Measurements from ENCODE around the gene GABRG3. TPM values are rescaled to one million over a fixed set of nuclear protein-coding genes. Genes with fewer than 3 reads are reported as not detected.

The GABRG3 gene
- total and polyA plus RNA-seq, 9 of the 15 experiments (the other 6 are each of a cell fraction or from before 2014, with no cell fraction given), result 4.0 to 15.1 (median 11.2) TPM

DNA sequence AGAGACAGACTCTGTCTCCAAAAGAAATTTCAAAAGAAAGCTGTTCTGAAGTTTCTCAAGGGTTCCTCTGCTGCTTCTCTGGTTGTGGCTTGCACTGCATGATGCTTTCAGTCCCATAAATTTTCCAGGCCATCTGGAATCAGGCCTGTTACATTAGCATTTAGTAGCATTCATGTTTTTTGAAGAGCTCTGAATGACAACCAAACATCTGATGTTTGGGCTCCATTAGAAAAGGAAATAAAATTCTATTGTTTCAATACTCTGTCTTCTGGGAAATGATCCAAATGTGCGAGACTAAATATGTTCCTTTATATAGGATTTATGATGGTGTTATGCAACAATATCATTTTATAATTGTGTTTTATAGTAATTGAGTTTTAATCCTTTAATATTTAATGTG is 455.8 kb downstream of the GABRG3 start:
- no peak for DNase-seq (ENCODE audit: extremely low read depth in 1 of 4, low spot score in 3 of 4)
- H3K79me2 ChIP-seq (ENCODE audit: control insufficient read depth, insufficient read depth, low read length), result no peaks in the 10 kb centered on the region; the same call in 2 of the 3 replicates
- H4K20me1 ChIP-seq (replicated peaks; ENCODE audit: control insufficient read depth, insufficient read depth, low read length), result no peaks in the 10 kb centered on the region
- in situ Hi-C loops (cut with MboI) (no loop called here), intact Hi-C loops (cut with micrococcal nuclease) (no loop called here)
- no peak for ATAC-seq
- H3K4me1 ChIP-seq (replicated peaks in 1 of 2; ENCODE audit: control insufficient read depth in 2 of 2, insufficient read depth in 2 of 2, low read length in 2 of 2), result no peaks in the 10 kb centered on the region
- POLR2A ChIA-PET, result no interaction called here
- TF ChIP-seq NCOR1 (IDR thresholded peaks at IDR 0.05) (no peak), ZNF274 (IDR thresholded peaks at IDR 0.05; ENCODE audit: borderline replicate concordance, low read depth, low read length) (no peak)
- TF ChIP-seq, protein P1, sequence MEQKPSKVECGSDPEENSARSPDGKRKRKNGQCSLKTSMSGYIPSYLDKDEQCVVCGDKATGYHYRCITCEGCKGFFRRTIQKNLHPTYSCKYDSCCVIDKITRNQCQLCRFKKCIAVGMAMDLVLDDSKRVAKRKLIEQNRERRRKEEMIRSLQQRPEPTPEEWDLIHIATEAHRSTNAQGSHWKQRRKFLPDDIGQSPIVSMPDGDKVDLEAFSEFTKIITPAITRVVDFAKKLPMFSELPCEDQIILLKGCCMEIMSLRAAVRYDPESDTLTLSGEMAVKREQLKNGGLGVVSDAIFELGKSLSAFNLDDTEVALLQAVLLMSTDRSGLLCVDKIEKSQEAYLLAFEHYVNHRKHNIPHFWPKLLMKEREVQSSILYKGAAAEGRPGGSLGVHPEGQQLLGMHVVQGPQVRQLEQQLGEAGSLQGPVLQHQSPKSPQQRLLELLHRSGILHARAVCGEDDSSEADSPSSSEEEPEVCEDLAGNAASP (IDR thresholded peaks at IDR 0.05), result no peak
- CTCF ChIA-PET (ENCODE audit: low intra/inter-chr PET ratio), result no interaction called here
- H3K4me2 ChIP-seq (ENCODE audit: insufficient read depth, low read length), result no peak overlapping the region
- H3K27me3 ChIP-seq (ENCODE audit: control insufficient read depth in 2 of 2, insufficient read depth in 2 of 2, low read length in 2 of 2), result no peaks in the 10 kb centered on the region
- 36% methylated on average over 1 of the region's 1 CpG for WGBS (ENCODE audit: insufficient coverage, low coverage, missing lambda C conversion rate)
- H3K36me3 ChIP-seq (ENCODE audit: control insufficient read depth, insufficient read depth, low read length), result no peaks in the 10 kb centered on the region
- no peak overlapping the region for H3K27ac ChIP-seq (ENCODE audit: extremely low read depth, low read depth, low read length)
- no peak for FAIRE-seq
- H3K9me1 ChIP-seq (ENCODE audit: control insufficient read depth, insufficient read depth, low read length), result no peaks in the 10 kb centered on the region
- H3K9me3 ChIP-seq (replicated peaks; ENCODE audit: control insufficient read depth, insufficient read depth, low read depth, low read length), result no peaks in the 10 kb centered on the region; the same call in 1 of the 2 replicates
- no peak overlapping the region for H2AFZ ChIP-seq (ENCODE audit: low read depth, low read length)
- H3K9ac ChIP-seq (ENCODE audit: insufficient read depth in 1 of 2, low read depth in 2 of 2, low read length in 2 of 2), result no peak overlapping the region
- no TSS peak for BruUV-seq (replicated peaks)
- H3K4me3 ChIP-seq, result no peak overlapping the region

DNA sequence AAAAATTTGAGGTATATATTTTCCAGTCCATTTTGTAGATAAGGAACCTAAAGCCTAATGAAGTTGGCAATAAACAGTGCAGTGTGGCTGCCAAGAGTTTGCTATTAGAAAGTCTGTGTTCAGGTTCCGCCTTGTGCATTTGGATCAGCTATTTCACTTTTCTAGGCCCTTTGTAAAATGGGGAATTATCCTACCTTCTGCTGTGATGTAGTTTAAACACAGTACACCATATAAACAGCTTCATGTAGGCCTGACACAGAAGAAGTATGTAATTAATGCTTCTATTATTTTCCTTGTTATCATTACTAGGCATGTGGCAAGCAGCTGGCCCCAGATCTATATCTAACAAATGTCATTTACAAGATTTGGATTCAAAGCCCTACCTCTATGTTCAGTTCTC is 456.3 kb downstream of the GABRG3 start:
- Histone ChIP-seq H3K27me3 (ENCODE audit: control insufficient read depth in 2 of 2, insufficient read depth in 2 of 2, low read length in 2 of 2) (no peaks in the 10 kb centered on the region), H3K9me3 (replicated peaks; ENCODE audit: control insufficient read depth, insufficient read depth, low read depth, low read length) (no peaks in the 10 kb centered on the region; the same call in 1 of the 2 replicates), H3K9ac (ENCODE audit: insufficient read depth in 1 of 2, low read depth in 2 of 2, low read length in 2 of 2) (no peak overlapping the region), H3K4me2 (ENCODE audit: insufficient read depth, low read length) (no peak overlapping the region), H3K4me3 (no peak overlapping the region), H3K79me2 (ENCODE audit: control insufficient read depth, insufficient read depth, low read length) (no peaks in the 10 kb centered on the region; the same call in 2 of the 3 replicates), H3K9me1 (ENCODE audit: control insufficient read depth, insufficient read depth, low read length) (no peaks in the 10 kb centered on the region), H3K36me3 (ENCODE audit: control insufficient read depth, insufficient read depth, low read length) (no peaks in the 10 kb centered on the region), H4K20me1 (replicated peaks; ENCODE audit: control insufficient read depth, insufficient read depth, low read length) (no peaks in the 10 kb centered on the region), H2AFZ (ENCODE audit: low read depth, low read length) (no peak overlapping the region), H3K27ac (ENCODE audit: extremely low read depth, low read depth, low read length) (no peak overlapping the region), H3K4me1 (replicated peaks in 1 of 2; ENCODE audit: control insufficient read depth in 2 of 2, insufficient read depth in 2 of 2, low read length in 2 of 2) (no peaks in the 10 kb centered on the region)
- intact Hi-C loops (cut with micrococcal nuclease), result no loop called here
- WGBS (ENCODE audit: insufficient coverage, low coverage, missing lambda C conversion rate), result 82% methylated on average over 1 of the region's 1 CpG
- BruUV-seq (replicated peaks), result no TSS peak
- in situ Hi-C loops (cut with MboI), result no loop called here
- POLR2A ChIA-PET, result no interaction called here
- FAIRE-seq, result no peak
- no peak for ATAC-seq
- no peak for DNase-seq (ENCODE audit: extremely low read depth in 1 of 4, low spot score in 3 of 4)
- CTCF ChIA-PET (ENCODE audit: low intra/inter-chr PET ratio), result no interaction called here
- TF ChIP-seq BMI1 (IDR thresholded peaks at IDR 0.05; ENCODE audit: low read length) (no peak), ZSCAN29 (IDR thresholded peaks at IDR 0.05) (no peak), ARNT (IDR thresholded peaks at IDR 0.05) (no peak), MTA2 (IDR thresholded peaks at IDR 0.05; ENCODE audit: low read depth) (no peak), ZNF175 (CRISPR knock-in tag; IDR thresholded peaks at IDR 0.05; ENCODE audit: low read depth) (no peak), MIER1 (IDR thresholded peaks at IDR 0.05; ENCODE audit: low read depth) (no peak), HMG20A (CRISPR knock-in tag; conservative IDR thresholded peaks at IDR 0.05) (no peak), RFX1 (IDR thresholded peaks at IDR 0.05) (no peak), FOXA1 (IDR thresholded peaks at IDR 0.05; ENCODE audit: borderline replicate concordance) (no peak), SRSF3 (IDR thresholded peaks at IDR 0.05; ENCODE audit: insufficient read depth, low read length) (no peak), TAF1 (IDR thresholded peaks at IDR 0.05; ENCODE audit: control insufficient read depth, extremely low read depth, insufficient read depth, low read length, severe bottlenecking) (no peak)
- TF ChIP-seq, protein P2, sequence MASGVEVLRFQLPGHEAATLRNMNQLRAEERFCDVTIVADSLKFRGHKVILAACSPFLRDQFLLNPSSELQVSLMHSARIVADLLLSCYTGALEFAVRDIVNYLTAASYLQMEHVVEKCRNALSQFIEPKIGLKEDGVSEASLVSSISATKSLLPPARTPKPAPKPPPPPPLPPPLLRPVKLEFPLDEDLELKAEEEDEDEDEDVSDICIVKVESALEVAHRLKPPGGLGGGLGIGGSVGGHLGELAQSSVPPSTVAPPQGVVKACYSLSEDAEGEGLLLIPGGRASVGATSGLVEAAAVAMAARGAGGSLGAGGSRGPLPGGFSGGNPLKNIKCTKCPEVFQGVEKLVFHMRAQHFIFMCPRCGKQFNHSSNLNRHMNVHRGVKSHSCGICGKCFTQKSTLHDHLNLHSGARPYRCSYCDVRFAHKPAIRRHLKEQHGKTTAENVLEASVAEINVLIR (CRISPR knock-in tag; IDR thresholded peaks at IDR 0.05), result no peak
- TF ChIP-seq, protein P3, sequence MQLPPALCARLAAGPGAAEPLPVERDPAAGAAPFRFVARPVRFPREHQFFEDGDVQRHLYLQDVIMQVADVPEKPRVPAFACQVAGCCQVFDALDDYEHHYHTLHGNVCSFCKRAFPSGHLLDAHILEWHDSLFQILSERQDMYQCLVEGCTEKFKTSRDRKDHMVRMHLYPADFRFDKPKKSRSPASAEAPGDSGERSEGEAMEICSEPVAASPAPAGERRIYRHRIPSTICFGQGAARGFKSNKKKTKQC (CRISPR knock-in tag; IDR thresholded peaks at IDR 0.05), result no peak

All from K562 (cell line).